Kidney (tissue), 14 donors: ENCODE measurements around the gene IKZF2. TPM values are rescaled to one million over a fixed set of nuclear protein-coding genes. Genes with fewer than 3 reads are reported as not detected.

Experiments used
- DNase-seq, 5 donors: peaks; one replicate each; pipeline ENCODE4 v3.0.0-alpha.2; 2013 to 2020
- FAIRE-seq: peaks from 2 replicates; lab custom pipeline; 2012; peaks lifted over from hg19 to GRCh38; lab: Jason Lieb, UNC
- H3K27ac ChIP-seq, 2 donors: one replicate each; pipeline ENCODE4 v1.7.0; 2013; ENCODE audit warnings: low read depth in 2 of 2, low read length in 2 of 2, inconsistent platforms in 1 of 2
- H3K27me3 ChIP-seq: one replicate; pipeline ENCODE4 v1.7.1; 2013; ENCODE audit warnings: low read length, inconsistent platforms; ENCODE audit not compliant: control insufficient read depth, insufficient read depth
- H3K36me3 ChIP-seq, 3 donors: one replicate each; pipeline versions ENCODE4 v1.7.0 to v1.7.1; 2013; ENCODE audit warnings: low read length in 3 of 3, control low read depth in 1 of 3, inconsistent platforms in 1 of 3; ENCODE audit not compliant: insufficient read depth in 3 of 3, control insufficient read depth in 2 of 3
- H3K4me1 ChIP-seq, 3 donors: one replicate each; pipeline versions ENCODE4 v1.7.0 to v1.7.1; 2013; ENCODE audit warnings: low read length in 3 of 3, inconsistent platforms in 1 of 3, low read depth in 1 of 3; ENCODE audit not compliant: control insufficient read depth in 2 of 3, insufficient read depth in 2 of 3
- H3K4me3 ChIP-seq, 3 donors: one replicate each; pipeline versions ENCODE4 v1.7.0 to v1.8.1; 2013; ENCODE audit warnings: low read length in 3 of 3, control low read depth in 1 of 3, inconsistent platforms in 1 of 3
- H3K9ac ChIP-seq, 3 donors: one replicate each; pipeline versions ENCODE4 v1.7.0 to v1.7.1; 2013; ENCODE audit warnings: low read length in 3 of 3, control low read depth in 1 of 3, inconsistent platforms in 1 of 3
- H3K9me3 ChIP-seq, 3 donors: one replicate each; pipeline versions ENCODE4 v1.7.0 to v1.7.1; 2013; ENCODE audit warnings: low read length in 3 of 3, control low read depth in 1 of 3, inconsistent platforms in 1 of 3; ENCODE audit not compliant: control insufficient read depth in 2 of 3, insufficient read depth in 1 of 3
- intact Hi-C: fragments of 100-400 bp; cut with DNase I; formaldehyde crosslinking; loops from one replicate; pipeline ENCODE4 v1.11.1; 2022
- polyA plus RNA-seq: library from polyadenylated mRNA; stranded (reverse); fragments of 350-450 nt; fragmentation: Illumina TruSeq; extraction: RNeasy Lipid Tissue Mini Kit (QIAGEN cat#74804); gene quantifications from one replicate; pipeline ENCODE4 v1.2.3, GENCODE V29; 2014; ENCODE audit warnings: low read depth, low replicate concordance; ENCODE audit not compliant: insufficient read depth
- total RNA-seq: library from RNA; stranded (reverse); fragmentation: NEBNext Ultra II Directional; extraction: Animal tissue kit (Norgen Biotek cat#: 25700); gene quantifications from one replicate; pipeline ENCODE4 v1.2.1, GENCODE V29; 2021
- TF ChIP-seq, protein P1 (sequence below): IDR thresholded peaks from 3 replicates; pipeline ENCODE4 v1.5.1; 2012; ENCODE audit warnings: mild to moderate bottlenecking, moderate library complexity, borderline replicate concordance; ENCODE audit not compliant: insufficient read depth; ENCODE audit errors: extremely low read depth
- donor health status: control.
- donor health status: control.
- donor health status: control.
- donor health status: control.
- donor health status: control.
- donor health status: DM: yes; HTN: yes; CAD: no.
- donor health status: Normal renal cell carcinoma (clear cell type).

The IKZF2 gene
- total and polyA plus RNA-seq, 2 donors from 2014 or later = 0.75 to 12.4 TPM

DNA sequence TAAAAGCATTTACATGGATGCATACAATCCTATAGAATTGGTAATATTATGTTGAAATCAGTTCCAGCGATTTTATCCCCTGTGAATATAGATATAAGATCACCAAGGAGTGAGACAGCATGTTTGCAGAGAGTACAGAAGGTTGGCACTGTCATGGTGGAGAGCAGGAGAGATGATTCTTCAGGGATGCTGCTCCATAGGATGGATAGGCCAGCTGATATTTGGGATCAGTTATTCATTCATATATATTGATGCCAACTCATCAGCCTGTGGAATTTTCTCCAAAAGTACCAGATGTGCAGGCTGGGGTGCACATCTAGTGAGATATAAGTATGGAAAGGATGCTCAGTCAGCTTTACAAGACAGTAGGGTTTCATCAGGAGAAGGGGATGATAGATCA is 139.9 kb downstream of the IKZF2 start:
- DNase-seq (no peak), FAIRE-seq (no peak)
- no peaks in the 10 kb centered on the region for H3K9me3 ChIP-seq
- no peaks in the 10 kb centered on the region for H3K36me3 ChIP-seq
- H3K4me1 ChIP-seq = no peaks in the 10 kb centered on the region
- TF ChIP-seq, protein P1, sequence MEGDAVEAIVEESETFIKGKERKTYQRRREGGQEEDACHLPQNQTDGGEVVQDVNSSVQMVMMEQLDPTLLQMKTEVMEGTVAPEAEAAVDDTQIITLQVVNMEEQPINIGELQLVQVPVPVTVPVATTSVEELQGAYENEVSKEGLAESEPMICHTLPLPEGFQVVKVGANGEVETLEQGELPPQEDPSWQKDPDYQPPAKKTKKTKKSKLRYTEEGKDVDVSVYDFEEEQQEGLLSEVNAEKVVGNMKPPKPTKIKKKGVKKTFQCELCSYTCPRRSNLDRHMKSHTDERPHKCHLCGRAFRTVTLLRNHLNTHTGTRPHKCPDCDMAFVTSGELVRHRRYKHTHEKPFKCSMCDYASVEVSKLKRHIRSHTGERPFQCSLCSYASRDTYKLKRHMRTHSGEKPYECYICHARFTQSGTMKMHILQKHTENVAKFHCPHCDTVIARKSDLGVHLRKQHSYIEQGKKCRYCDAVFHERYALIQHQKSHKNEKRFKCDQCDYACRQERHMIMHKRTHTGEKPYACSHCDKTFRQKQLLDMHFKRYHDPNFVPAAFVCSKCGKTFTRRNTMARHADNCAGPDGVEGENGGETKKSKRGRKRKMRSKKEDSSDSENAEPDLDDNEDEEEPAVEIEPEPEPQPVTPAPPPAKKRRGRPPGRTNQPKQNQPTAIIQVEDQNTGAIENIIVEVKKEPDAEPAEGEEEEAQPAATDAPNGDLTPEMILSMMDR = no peak
- H3K4me3 ChIP-seq = no peak overlapping the region
- H3K27me3 ChIP-seq = no peaks in the 10 kb centered on the region
- no peak overlapping the region for H3K9ac ChIP-seq
- H3K27ac ChIP-seq = no peak overlapping the region
- intact Hi-C loops = no loop called here

DNA sequence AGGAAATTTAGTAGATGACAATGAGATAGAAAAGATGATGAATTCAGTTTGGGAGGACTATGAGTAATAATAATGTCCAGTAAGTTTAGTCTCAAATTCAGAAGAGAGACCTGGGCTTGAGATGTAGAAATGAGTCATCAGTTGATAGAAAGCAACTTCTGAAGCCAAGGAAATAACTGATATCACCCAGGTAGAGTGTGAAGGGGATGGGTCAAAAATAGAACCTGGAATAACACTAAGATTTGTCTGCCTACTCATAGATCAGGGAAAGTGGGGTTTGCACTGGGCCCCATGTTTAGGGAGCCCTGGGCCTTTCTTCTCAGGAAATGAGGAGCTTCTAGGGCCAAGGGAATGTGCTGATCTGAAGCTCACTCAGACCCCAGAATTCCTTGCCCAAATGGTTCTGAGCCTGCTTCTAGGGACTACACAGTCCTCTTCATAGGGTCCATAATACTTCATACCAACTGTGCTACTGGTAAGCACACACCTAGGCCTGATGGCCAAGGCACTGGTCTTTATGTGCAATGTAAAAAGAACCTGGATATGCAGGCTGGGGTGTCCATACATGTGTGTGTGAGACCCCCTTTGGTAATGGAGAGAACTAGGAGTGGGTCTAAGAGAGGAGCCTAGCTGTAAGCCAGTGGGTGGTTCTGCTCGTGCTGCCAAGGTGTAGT is 141.2 kb downstream of the IKZF2 start:
- intact Hi-C loops = no loop called here
- no peak for DNase-seq
- no peaks in the 10 kb centered on the region for H3K36me3 ChIP-seq
- H3K27ac ChIP-seq = no peak overlapping the region
- no peaks in the 10 kb centered on the region for H3K9me3 ChIP-seq
- no peaks in the 10 kb centered on the region for H3K27me3 ChIP-seq
- no peak for FAIRE-seq
- no peak overlapping the region for H3K9ac ChIP-seq
- no peak overlapping the region for H3K4me3 ChIP-seq
- TF ChIP-seq, protein P1 = no peak
- H3K4me1 ChIP-seq = no peaks in the 10 kb centered on the region

DNA sequence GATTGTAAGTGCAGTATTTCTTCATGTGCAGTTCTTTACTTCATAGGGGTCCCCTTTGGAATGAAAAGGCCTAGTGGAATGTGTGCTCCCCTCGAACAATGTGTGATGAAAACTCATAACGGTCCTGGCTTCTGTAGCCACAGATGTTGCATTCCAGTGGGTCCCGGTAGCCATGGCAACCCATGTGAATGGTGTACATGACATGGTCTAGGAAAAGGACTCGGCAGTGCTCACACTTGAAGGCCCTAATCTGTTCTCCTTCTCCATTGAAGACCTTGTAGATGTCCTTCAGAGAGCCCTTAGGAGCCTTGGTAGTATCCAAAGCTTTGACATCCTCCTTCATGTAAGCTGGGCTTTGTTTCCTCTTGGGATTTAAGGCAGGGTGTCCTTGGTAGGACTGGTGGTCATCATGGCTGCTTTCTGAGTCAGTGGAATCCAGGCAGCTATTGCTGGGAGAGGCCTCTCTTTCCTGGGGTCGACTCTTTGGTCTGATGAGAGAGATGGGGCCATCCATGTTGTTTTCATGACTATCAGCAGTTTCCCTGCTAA is 144.0 kb downstream of the IKZF2 start:
- H3K27ac ChIP-seq = no peak overlapping the region
- no peaks in the 10 kb centered on the region for H3K27me3 ChIP-seq
- H3K9ac ChIP-seq = no peak overlapping the region
- no peak for FAIRE-seq
- no peak for DNase-seq
- no peaks in the 10 kb centered on the region for H3K9me3 ChIP-seq
- H3K4me3 ChIP-seq = no peak overlapping the region
- intact Hi-C loops = no loop called here
- TF ChIP-seq, protein P1 = no peak
- H3K36me3 ChIP-seq = no peaks in the 10 kb centered on the region
- H3K4me1 ChIP-seq = no peaks in the 10 kb centered on the region
